Activated CD4-positive, alpha-beta T cell treated with anti-CD3 and anti-CD28 coated beads, Interleukin-2, amount 10 ng/mL, durations not matched to agents 24 days and 14 days (primary cell): ENCODE data around the gene ARHGEF40. TPM values are rescaled to one million over a fixed set of nuclear protein-coding genes. Genes with fewer than 3 reads are reported as not detected.

ENCODE experiments used
- DNase-seq: peaks from one replicate; pipeline ENCODE4 v3.0.0; 2022
- H3K27ac Mint-ChIP-seq: one replicate; pipeline ENCODE4 v1.8.0; 2022; ENCODE audit warnings: mild to moderate bottlenecking, mixed read lengths
- H3K27me3 Mint-ChIP-seq: one replicate; pipeline ENCODE4 v1.8.0; 2022; ENCODE audit warnings: mixed read lengths
- H3K36me3 Mint-ChIP-seq: one replicate; pipeline ENCODE4 v1.8.0; 2022; ENCODE audit warnings: low read depth, mild to moderate bottlenecking, mixed read lengths
- H3K4me1 Mint-ChIP-seq: one replicate; pipeline ENCODE4 v1.8.0; 2021; ENCODE audit warnings: mixed read lengths
- H3K4me3 Mint-ChIP-seq: one replicate; pipeline ENCODE4 v1.8.0; 2022; ENCODE audit warnings: mild to moderate bottlenecking, moderate library complexity, mixed read lengths
- H3K9me3 Mint-ChIP-seq: one replicate; pipeline ENCODE4 v1.8.0; 2021; ENCODE audit warnings: mixed read lengths
- intact Hi-C: fragments of 100-400 bp; cut with micrococcal nuclease; formaldehyde crosslinking; loops from one replicate; pipeline ENCODE4 v1.15.1; 2023
- total RNA-seq: library from RNA; stranded (reverse); gene quantifications from 2 replicates; pipeline ENCODE4 v1.2.3, GENCODE V29; 2022

The ARHGEF40 gene
- total RNA-seq, 1 donor from 2014 or later = not detected

- DNase-seq = no peak
- no peak overlapping the region for H3K27ac Mint-ChIP-seq
- no peaks in the 10 kb centered on the region for H3K4me1 Mint-ChIP-seq
- no peaks in the 10 kb centered on the region for H3K9me3 Mint-ChIP-seq
- intact Hi-C loops = no loop called here
- no peaks in the 10 kb centered on the region for H3K36me3 Mint-ChIP-seq
- H3K27me3 Mint-ChIP-seq = peaks cover 36% of the 10 kb centered on the region
- H3K4me3 Mint-ChIP-seq = no peak overlapping the region
Measured at GRCh38 chr14:21047378-21047781, 22.7 kb upstream of the ARHGEF40 start.

GRCh38 chr14:21048638-21049037, 21.5 kb upstream of the ARHGEF40 start:
- Mint-ChIP-seq H3K4me3 (no peak overlapping the region), H3K27me3 (peaks cover 28% of the 10 kb centered on the region), H3K36me3 (no peaks in the 10 kb centered on the region), H3K9me3 (no peaks in the 10 kb centered on the region), H3K4me1 (no peaks in the 10 kb centered on the region), H3K27ac (no peak overlapping the region)
- DNase-seq = no peak
- intact Hi-C loops = no loop called here

- peaks cover 3% of the 10 kb centered on the region for H3K4me1 Mint-ChIP-seq
- no peaks in the 10 kb centered on the region for H3K9me3 Mint-ChIP-seq
- intact Hi-C loops = no loop called here
- no peak for DNase-seq
- H3K27me3 Mint-ChIP-seq = peaks cover 26% of the 10 kb centered on the region
- no peak overlapping the region for H3K4me3 Mint-ChIP-seq
- H3K27ac Mint-ChIP-seq = no peak overlapping the region
- H3K36me3 Mint-ChIP-seq = no peaks in the 10 kb centered on the region
Measured at GRCh38 chr14:21049271-21049673, 20.8 kb upstream of the ARHGEF40 start.

- Mint-ChIP-seq H3K27ac (no peak overlapping the region), H3K4me1 (peaks cover 3% of the 10 kb centered on the region), H3K9me3 (no peaks in the 10 kb centered on the region), H3K4me3 (no peak overlapping the region), H3K36me3 (no peaks in the 10 kb centered on the region), H3K27me3 (peaks cover 13% of the 10 kb centered on the region)
- no peak for DNase-seq
- intact Hi-C loops = no loop called here
Measured at GRCh38 chr14:21050597-21050996, 19.5 kb upstream of the ARHGEF40 start.

- Mint-ChIP-seq H3K4me3 (no peak overlapping the region), H3K27me3 (peaks cover 5% of the 10 kb centered on the region), H3K36me3 (no peaks in the 10 kb centered on the region), H3K9me3 (no peaks in the 10 kb centered on the region), H3K4me1 (peaks cover 3% of the 10 kb centered on the region), H3K27ac (no peak overlapping the region)
- no peak for DNase-seq
- intact Hi-C loops = no loop called here
Measured at GRCh38 chr14:21053184-21054122, 16.7 kb upstream of the ARHGEF40 start.

- DNase-seq = no peak
- intact Hi-C loops = no loop called here
- no peak overlapping the region for H3K4me3 Mint-ChIP-seq
- no peak overlapping the region for H3K27ac Mint-ChIP-seq
- no peaks in the 10 kb centered on the region for H3K36me3 Mint-ChIP-seq
- no peaks in the 10 kb centered on the region for H3K9me3 Mint-ChIP-seq
- peaks cover 3% of the 10 kb centered on the region for H3K4me1 Mint-ChIP-seq
- H3K27me3 Mint-ChIP-seq = peaks cover 5% of the 10 kb centered on the region
Measured at GRCh38 chr14:21054123-21054767, 15.9 kb upstream of the ARHGEF40 start.

GRCh38 chr14:21054768-21055145, 15.3 kb upstream of the ARHGEF40 start:
- DNase-seq = no peak
- peaks cover 3% of the 10 kb centered on the region for H3K4me1 Mint-ChIP-seq
- peaks cover 5% of the 10 kb centered on the region for H3K27me3 Mint-ChIP-seq
- H3K9me3 Mint-ChIP-seq = no peaks in the 10 kb centered on the region
- no peak overlapping the region for H3K4me3 Mint-ChIP-seq
- no peaks in the 10 kb centered on the region for H3K36me3 Mint-ChIP-seq
- H3K27ac Mint-ChIP-seq = no peak overlapping the region
- intact Hi-C loops = no loop called here

- H3K4me3 Mint-ChIP-seq = no peak overlapping the region
- H3K36me3 Mint-ChIP-seq = no peaks in the 10 kb centered on the region
- H3K27ac Mint-ChIP-seq = no peak overlapping the region
- intact Hi-C loops = no loop called here
- H3K27me3 Mint-ChIP-seq = peaks cover 8% of the 10 kb centered on the region
- no peak for DNase-seq
- no peaks in the 10 kb centered on the region for H3K9me3 Mint-ChIP-seq
- peaks cover 3% of the 10 kb centered on the region for H3K4me1 Mint-ChIP-seq
Measured at GRCh38 chr14:21055432-21056117, 14.5 kb upstream of the ARHGEF40 start.

GRCh38 chr14:21056520-21057163, 13.5 kb upstream of the ARHGEF40 start:
- Mint-ChIP-seq H3K9me3 (no peaks in the 10 kb centered on the region), H3K4me1 (peaks cover 3% of the 10 kb centered on the region), H3K27me3 (peaks cover 12% of the 10 kb centered on the region), H3K4me3 (no peak overlapping the region), H3K36me3 (no peaks in the 10 kb centered on the region), H3K27ac (no peak overlapping the region)
- no peak for DNase-seq
- intact Hi-C loops = no loop called here

- Mint-ChIP-seq H3K27me3 (peaks cover 20% of the 10 kb centered on the region), H3K9me3 (no peaks in the 10 kb centered on the region), H3K4me3 (no peak within 1 kb of the TSS), H3K27ac (no peak within 1 kb of the TSS), H3K4me1 (peaks cover 3% of the 10 kb centered on the region), H3K36me3 (no peaks in the 10 kb centered on the region)
- intact Hi-C loops = no loop called here
- DNase-seq = no peak
Measured at GRCh38 chr14:21057803-21058675, 12.1 kb upstream of the ARHGEF40 start, which contains the start of gene RNASE8. Gene RNASE8 (plus strand): TSS chr14:21057822. CDS start chr14:21057893, 71 bp downstream.

GRCh38 chr14:21058903-21059302, 11.2 kb upstream of the ARHGEF40 start:
- DNase-seq = no peak
- intact Hi-C loops = no loop called here
- no peaks in the 10 kb centered on the region for H3K36me3 Mint-ChIP-seq
- H3K27me3 Mint-ChIP-seq = peaks cover 27% of the 10 kb centered on the region
- no peak overlapping the region for H3K4me3 Mint-ChIP-seq
- H3K4me1 Mint-ChIP-seq = peaks cover 3% of the 10 kb centered on the region
- no peak overlapping the region for H3K27ac Mint-ChIP-seq
- no peaks in the 10 kb centered on the region for H3K9me3 Mint-ChIP-seq

GRCh38 chr14:21059842-21060613, 10.1 kb upstream of the ARHGEF40 start:
- intact Hi-C loops = no loop called here
- Mint-ChIP-seq H3K36me3 (no peaks in the 10 kb centered on the region), H3K4me3 (no peak overlapping the region), H3K27ac (no peak overlapping the region), H3K9me3 (no peaks in the 10 kb centered on the region), H3K4me1 (no peaks in the 10 kb centered on the region), H3K27me3 (peaks cover 28% of the 10 kb centered on the region)
- no peak for DNase-seq
